ENCODE measurements around the gene SVBP. TPM values are rescaled to one million over a fixed set of nuclear protein-coding genes. Genes with fewer than 3 reads are reported as not detected.

Gene SVBP
- total and polyA plus RNA-seq, 2 donors (not counting 3 experiments of a cell fraction or from before 2014, with no cell fraction given): 18.1 to 24.1 TPM

- no peaks in the 10 kb centered on the region for H3K27me3 ChIP-seq (ENCODE audit: control insufficient read depth in 2 of 2, insufficient read depth in 2 of 2, low read length in 2 of 2)
- H4K20me1 ChIP-seq (replicated peaks; ENCODE audit: control insufficient read depth, extremely low read depth, insufficient read depth, low read length): no peaks in the 10 kb centered on the region
- POLR2A ChIA-PET: interaction anchor here (0.6 to 1.2 kb wide), 2 partner anchors 13 kb away, joined by 4 read pairs; partner anchors contain the start of genes ERMAP and SVBP
- H3K9me3 ChIP-seq (replicated peaks; ENCODE audit: control insufficient read depth, insufficient read depth, low read length): no peaks in the 10 kb centered on the region
- DNase-seq (ENCODE audit: low read depth, low spot score): no peak
- H3K79me2 ChIP-seq (ENCODE audit: control insufficient read depth, insufficient read depth, low read length): no peaks in the 10 kb centered on the region
- dilution Hi-C loops (cut with MboI; ENCODE audit: extremely low pct_ligation_motif_present, low sequenced_read_pairs) (no loop called here), intact Hi-C loops (cut with micrococcal nuclease) (no loop called here)
- no TSS peak for BruUV-seq (replicated peaks)
- H3K4me3 ChIP-seq (replicated peaks in 1 of 3; ENCODE audit: insufficient read depth in 1 of 3, low read depth in 1 of 3, low read length in 3 of 3): no peak overlapping the region
- no peak for TF ChIP-seq CTCF (IDR thresholded peaks at IDR 0.05; ENCODE audit: extremely low read depth in 1 of 2, insufficient read depth in 1 of 2, low read depth in 1 of 2, low read length in 2 of 2)
- TF ChIP-seq POLR2A (IDR thresholded peaks at IDR 0.05; ENCODE audit: low read depth, low read length): no peak
- no peak for TF ChIP-seq GATA2 (IDR thresholded peaks at IDR 0.05; ENCODE audit: insufficient read depth, insufficient read length, low read depth, low read length)
- TF ChIP-seq MAX (IDR thresholded peaks at IDR 0.05; ENCODE audit: insufficient read depth, insufficient read length): no peak
- no peak for TF ChIP-seq POLR2AphosphoS5 (IDR thresholded peaks at IDR 0.05; ENCODE audit: insufficient read depth, low read depth, low read length)
- TF ChIP-seq EZH2 (IDR thresholded peaks at IDR 0.05; ENCODE audit: borderline replicate concordance, low read depth, low read length, severe bottlenecking): no peak
- TF ChIP-seq MYC (IDR thresholded peaks at IDR 0.05; ENCODE audit: low read depth, low read length): no peak
- no peak for TF ChIP-seq JUN (IDR thresholded peaks at IDR 0.05; ENCODE audit: borderline replicate concordance, insufficient read depth, insufficient read length, low read depth)
- no peak for TF ChIP-seq FOS (IDR thresholded peaks at IDR 0.05; ENCODE audit: borderline replicate concordance, insufficient read depth, low read length)
- H3K4me1 ChIP-seq (ENCODE audit: control insufficient read depth, extremely low read depth, insufficient read depth, low read length): no peaks in the 10 kb centered on the region
- H3K36me3 ChIP-seq (ENCODE audit: control insufficient read depth in 2 of 2, extremely low read depth in 1 of 2, insufficient read depth in 2 of 2, low read length in 2 of 2): no peaks in the 10 kb centered on the region
- no peak overlapping the region for H3K9ac ChIP-seq (replicated peaks; ENCODE audit: extremely low read depth, insufficient read depth, low read length)
- no peak overlapping the region for H3K4me2 ChIP-seq (ENCODE audit: insufficient read depth, low read length)
- FAIRE-seq: no peak
- H3K27ac ChIP-seq (ENCODE audit: insufficient read depth, low read depth, low read length): no peak overlapping the region
- no peaks in the 10 kb centered on the region for H3K9me1 ChIP-seq (replicated peaks; ENCODE audit: control insufficient read depth, extremely low read depth, insufficient read depth, low read length)
- CTCF ChIA-PET: interaction anchor here (1.0 to 1.2 kb wide), 2 partner anchors 64 to 83 kb away, joined by 3 to 5 read pairs; no protein-coding TSS in a partner anchor
- no peak overlapping the region for H2AFZ ChIP-seq (ENCODE audit: low read depth, low read length)
These were observed 13.4 kb upstream of the SVBP start for GRCh38 chr1:42830631-42831030.
